ENCODE results near the gene SOWAHC. TPM values are rescaled to one million over a fixed set of nuclear protein-coding genes. Genes with fewer than 3 reads are reported as not detected.
"Not testable (repeated sequence)": the region's sequence is repeated elsewhere in the genome, so short reads cannot be mapped to it uniquely, and the experiment has no call there.

SOWAHC gene
- total RNA-seq (2022) (18.9 and 19.1 TPM in 2 replicates), Bru-seq, nascent RNA (percentile 93 among the genes with signal in this experiment), BruChase-seq, experiment 1, labeled RNA remaining after a 6-hour chase (percentile 89 among the genes with signal in this experiment), BruChase-seq, experiment 2, labeled RNA remaining after a 2-hour chase (percentile 99 among the genes with signal in this experiment)
- long read RNA-seq, full-length matches to known transcripts, result 21 of 21 reads
- long read RNA-seq, partial matches to known transcripts, result 0 of 21 reads
- long read RNA-seq, other reads (novel, unspliced or antisense), result 0 of 21 reads

GRCh38 chr2:109613922-109614714, at the start of gene SOWAHC, which contains the start of gene SEPTIN10:
Gene SOWAHC (plus strand): TSS chr2:109614364. CDS start chr2:109614490, 126 bp downstream.
Gene SEPTIN10 (minus strand): TSS chr2:109613966. CDS start chr2:109613827, 139 bp downstream.
- intact Hi-C loops (cut with micrococcal nuclease; ENCODE audit: unreplicated experiment), result loop anchor here (5.0 kb wide), 1 partner anchor 103 kb away; no protein-coding TSS in a partner anchor
- Mint-ChIP-seq H3K4me3 (ENCODE audit: low read depth, unreplicated experiment) (peak within 1 kb of the TSS; percentile 73), H3K4me1 (ENCODE audit: low read depth, unreplicated experiment) (peaks cover 8% of the 10 kb centered on the region), H3K36me3 (ENCODE audit: insufficient read depth, unreplicated experiment) (peaks cover 47% of the 10 kb centered on the region), H3K27ac (ENCODE audit: unreplicated experiment) (peak within 1 kb of the TSS; percentile 92), H3K27me3 (ENCODE audit: unreplicated experiment) (no peaks in the 10 kb centered on the region), H3K9me3 (ENCODE audit: low read depth, unreplicated experiment) (no peaks in the 10 kb centered on the region)
- CTCF ChIA-PET, result interaction anchor here (0.6 to 2.2 kb wide), 7 partner anchors 16 to 115 kb away, joined by 3 to 5 read pairs (median 3); no protein-coding TSS in a partner anchor
- DNase-seq, result peak; percentile 97
- BruUV-seq (replicated peaks), result no TSS peak
- TF ChIP-seq, protein P1, sequence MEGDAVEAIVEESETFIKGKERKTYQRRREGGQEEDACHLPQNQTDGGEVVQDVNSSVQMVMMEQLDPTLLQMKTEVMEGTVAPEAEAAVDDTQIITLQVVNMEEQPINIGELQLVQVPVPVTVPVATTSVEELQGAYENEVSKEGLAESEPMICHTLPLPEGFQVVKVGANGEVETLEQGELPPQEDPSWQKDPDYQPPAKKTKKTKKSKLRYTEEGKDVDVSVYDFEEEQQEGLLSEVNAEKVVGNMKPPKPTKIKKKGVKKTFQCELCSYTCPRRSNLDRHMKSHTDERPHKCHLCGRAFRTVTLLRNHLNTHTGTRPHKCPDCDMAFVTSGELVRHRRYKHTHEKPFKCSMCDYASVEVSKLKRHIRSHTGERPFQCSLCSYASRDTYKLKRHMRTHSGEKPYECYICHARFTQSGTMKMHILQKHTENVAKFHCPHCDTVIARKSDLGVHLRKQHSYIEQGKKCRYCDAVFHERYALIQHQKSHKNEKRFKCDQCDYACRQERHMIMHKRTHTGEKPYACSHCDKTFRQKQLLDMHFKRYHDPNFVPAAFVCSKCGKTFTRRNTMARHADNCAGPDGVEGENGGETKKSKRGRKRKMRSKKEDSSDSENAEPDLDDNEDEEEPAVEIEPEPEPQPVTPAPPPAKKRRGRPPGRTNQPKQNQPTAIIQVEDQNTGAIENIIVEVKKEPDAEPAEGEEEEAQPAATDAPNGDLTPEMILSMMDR (IDR thresholded peaks at IDR 0.05; ENCODE audit: unreplicated experiment), result no peak

DNA sequence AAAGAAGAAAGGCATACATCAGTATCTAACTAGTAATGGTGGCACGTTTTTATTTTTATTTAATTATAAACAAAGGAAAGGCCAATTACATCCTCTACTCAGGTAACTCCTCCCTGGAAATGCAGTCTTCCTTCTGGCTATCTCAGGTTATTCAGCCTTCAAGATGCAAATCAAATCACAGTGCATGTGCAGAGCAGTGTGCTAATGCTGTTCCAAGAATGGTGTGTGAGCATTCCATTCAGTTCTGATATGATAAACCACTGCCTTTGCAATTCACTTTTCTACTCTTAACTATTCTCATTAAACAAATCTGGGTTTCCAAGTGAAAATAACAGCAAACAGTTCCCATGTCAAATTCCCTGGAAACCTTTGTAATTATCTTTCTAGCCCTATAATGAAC, 38.8 kb upstream of the SOWAHC start:
- Mint-ChIP-seq H3K27me3 (ENCODE audit: unreplicated experiment) (no peaks in the 10 kb centered on the region), H3K9me3 (ENCODE audit: low read depth, unreplicated experiment) (no peaks in the 10 kb centered on the region), H3K27ac (ENCODE audit: unreplicated experiment) (no peak overlapping the region), H3K36me3 (ENCODE audit: insufficient read depth, unreplicated experiment) (peaks cover 5% of the 10 kb centered on the region), H3K4me3 (ENCODE audit: low read depth, unreplicated experiment) (no peak overlapping the region), H3K4me1 (ENCODE audit: low read depth, unreplicated experiment) (no peaks in the 10 kb centered on the region)
- intact Hi-C loops (cut with micrococcal nuclease; ENCODE audit: unreplicated experiment), result no loop called here
- CTCF ChIA-PET, result no interaction called here
- TF ChIP-seq, protein P1 (IDR thresholded peaks at IDR 0.05; ENCODE audit: unreplicated experiment), result no peak
- no peak for DNase-seq
- BruUV-seq (replicated peaks), result no TSS peak

DNA sequence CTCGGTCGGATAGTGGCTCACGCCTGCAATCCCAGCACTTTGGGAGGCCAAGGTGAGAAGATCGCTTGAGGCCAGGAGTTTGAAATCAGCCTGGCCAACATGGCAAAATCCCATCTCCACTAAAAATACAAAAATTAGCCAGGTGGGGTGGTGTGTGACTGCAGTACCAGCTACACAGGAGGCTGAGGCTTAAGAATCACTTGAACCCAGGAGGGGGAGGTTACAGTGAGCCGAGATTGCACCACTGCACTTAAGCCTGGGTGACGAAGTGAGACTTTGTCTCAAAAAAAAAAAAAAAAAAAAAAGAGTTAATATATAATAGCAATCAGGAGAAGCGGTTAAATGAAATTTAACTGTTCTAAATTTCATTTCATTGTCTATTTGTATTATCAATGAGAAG, 36.5 kb upstream of the SOWAHC start:
- H3K27me3 Mint-ChIP-seq (ENCODE audit: unreplicated experiment); H3K9me3 Mint-ChIP-seq (ENCODE audit: low read depth, unreplicated experiment); H3K4me3 Mint-ChIP-seq (ENCODE audit: low read depth, unreplicated experiment); H3K36me3 Mint-ChIP-seq (ENCODE audit: insufficient read depth, unreplicated experiment); H3K27ac Mint-ChIP-seq (ENCODE audit: unreplicated experiment); H3K4me1 Mint-ChIP-seq (ENCODE audit: low read depth, unreplicated experiment); DNase-seq; BruUV-seq (replicated peaks); CTCF ChIA-PET; intact Hi-C loops (cut with micrococcal nuclease; ENCODE audit: unreplicated experiment): not testable (repeated sequence)

DNA sequence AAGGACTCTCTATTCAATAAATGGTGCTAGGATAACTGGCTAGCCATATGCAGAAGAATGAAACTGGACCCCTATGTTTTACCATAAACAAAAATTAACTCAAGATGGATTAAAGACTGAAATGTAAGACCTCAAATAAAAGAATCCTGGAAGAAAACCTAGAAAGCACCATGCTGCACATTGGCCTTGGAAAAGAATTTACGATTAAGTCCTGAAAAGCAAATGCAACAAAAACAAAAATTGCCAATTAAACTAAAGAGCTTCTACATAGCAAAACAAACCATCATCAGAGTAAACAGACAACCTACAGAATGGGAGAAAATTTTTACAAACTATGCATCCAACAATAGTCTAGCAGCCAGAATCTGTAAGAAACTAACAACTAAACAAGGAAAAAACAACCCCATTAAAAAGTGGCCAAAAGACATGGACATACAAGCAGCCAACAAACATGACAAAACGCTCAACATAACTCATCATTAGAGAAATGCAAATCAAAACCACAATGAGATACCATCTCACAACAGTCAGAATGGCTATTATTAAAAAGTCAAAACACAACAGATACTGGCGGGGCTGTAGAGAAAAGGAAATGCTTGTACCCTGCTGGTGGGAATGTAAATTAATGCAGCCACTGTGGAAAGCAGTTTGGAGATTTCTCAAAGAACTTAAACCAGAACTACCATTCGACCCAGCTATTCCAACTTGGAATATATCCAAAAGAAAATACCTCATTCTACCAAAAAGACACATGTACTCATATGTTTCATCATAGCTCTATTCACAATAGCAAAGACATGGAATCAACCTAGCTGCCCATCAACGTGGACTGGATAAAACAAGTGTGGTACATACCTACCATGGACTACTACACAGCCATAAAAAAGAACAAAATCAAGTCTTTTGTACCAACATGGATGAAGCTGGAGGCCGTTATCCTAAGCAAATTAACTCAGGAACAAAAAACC, 31.0 kb upstream of the SOWAHC start:
- H3K4me3 Mint-ChIP-seq (ENCODE audit: low read depth, unreplicated experiment), result no peak overlapping the region
- BruUV-seq (replicated peaks), result no TSS peak
- intact Hi-C loops (cut with micrococcal nuclease; ENCODE audit: unreplicated experiment), result no loop called here
- H3K27me3 Mint-ChIP-seq (ENCODE audit: unreplicated experiment), result no peaks in the 10 kb centered on the region
- no peaks in the 10 kb centered on the region for H3K36me3 Mint-ChIP-seq (ENCODE audit: insufficient read depth, unreplicated experiment)
- TF ChIP-seq, protein P1 (IDR thresholded peaks at IDR 0.05; ENCODE audit: unreplicated experiment), result no peak
- CTCF ChIA-PET, result no interaction called here
- no peaks in the 10 kb centered on the region for H3K4me1 Mint-ChIP-seq (ENCODE audit: low read depth, unreplicated experiment)
- no peak overlapping the region for H3K27ac Mint-ChIP-seq (ENCODE audit: unreplicated experiment)
- no peaks in the 10 kb centered on the region for H3K9me3 Mint-ChIP-seq (ENCODE audit: low read depth, unreplicated experiment)
- DNase-seq, result no peak
